ENCODE measurements around the gene TUT4. TPM values are rescaled to one million over a fixed set of nuclear protein-coding genes. Genes with fewer than 3 reads are reported as not detected.
"Not testable (repeated sequence)": the region's sequence is repeated elsewhere in the genome, so short reads cannot be mapped to it uniquely, and the experiment has no call there.

TUT4 gene
- polyA plus RNA-seq (ENCODE audit: insufficient read length), result 88.1 TPM

GRCh38 chr1:52552505-52553361, at the start of gene TUT4:
TSS of gene TUT4 (minus strand) at chr1:52553092. CDS start at chr1:52526280, 26,812 bp downstream.
- peak; percentile 91 for DNase-seq

GRCh38 chr1:52601991-52602855, 49.3 kb upstream of the TUT4 start, which contains the start of gene GPX7:
TSS of gene GPX7 (plus strand) at chr1:52602371. CDS start at chr1:52602410, 39 bp downstream.
- peak; percentile 74 for DNase-seq

- no peak for DNase-seq
These were observed 48.6 kb upstream of the TUT4 start for GRCh38 chr1:52601519-52601918.

GRCh38 chr1:52600533-52601179, 47.8 kb upstream of the TUT4 start:
- DNase-seq, result no peak

- DNase-seq, result no peak
These were observed 46.3 kb upstream of the TUT4 start for GRCh38 chr1:52599236-52599635.

GRCh38 chr1:52598729-52599128, 45.8 kb upstream of the TUT4 start:
- no peak for DNase-seq

- DNase-seq, result no peak
These were observed 45.0 kb upstream of the TUT4 start for GRCh38 chr1:52597912-52598311.

GRCh38 chr1:52595061-52595460, 42.2 kb upstream of the TUT4 start:
- no peak for DNase-seq

GRCh38 chr1:52593495-52593894, 40.6 kb upstream of the TUT4 start:
- no peak for DNase-seq

GRCh38 chr1:52592637-52593323, 39.9 kb upstream of the TUT4 start:
- no peak for DNase-seq

GRCh38 chr1:52590266-52590665, 37.4 kb upstream of the TUT4 start:
- DNase-seq, result no peak

GRCh38 chr1:52588535-52588934, 35.6 kb upstream of the TUT4 start:
- no peak for DNase-seq

GRCh38 chr1:52588027-52588426, 35.1 kb upstream of the TUT4 start:
- no peak for DNase-seq

GRCh38 chr1:52585474-52585873, 32.6 kb upstream of the TUT4 start:
- no peak for DNase-seq

- no peak for DNase-seq
These were observed 29.3 kb upstream of the TUT4 start for GRCh38 chr1:52582116-52582696.

GRCh38 chr1:52580283-52580682, 27.4 kb upstream of the TUT4 start:
- DNase-seq, result no peak

GRCh38 chr1:52579415-52579814, 26.5 kb upstream of the TUT4 start:
- no peak for DNase-seq

GRCh38 chr1:52578066-52578465, 25.2 kb upstream of the TUT4 start:
- DNase-seq, result not testable (repeated sequence)

GRCh38 chr1:52576074-52576473, 23.2 kb upstream of the TUT4 start:
- no peak for DNase-seq

- DNase-seq, result no peak
These were observed 21.7 kb upstream of the TUT4 start for GRCh38 chr1:52574594-52574993.

- DNase-seq, result no peak
These were observed 19.5 kb upstream of the TUT4 start for GRCh38 chr1:52572387-52572786.

- DNase-seq, result no peak
These were observed 18.9 kb upstream of the TUT4 start for GRCh38 chr1:52571783-52572182.
